DND-41 (cell line): ENCODE measurements around the gene AP2A2.

Experiments used
- EZH2 ChIP-seq: IDR thresholded peaks from 3 replicates; pipeline ENCODE4 v1.6.1; 2012; ENCODE audit warnings: borderline replicate concordance, low read depth, mild to moderate bottlenecking, moderate library complexity, low read length, inconsistent platforms; ENCODE audit not compliant: severe bottlenecking
- TF ChIP-seq, protein P1 (sequence below): IDR thresholded peaks from 2 replicates; pipeline ENCODE4 v1.5.1; 2012; ENCODE audit warnings: borderline replicate concordance, low read length, moderate library complexity, mild to moderate bottlenecking; ENCODE audit not compliant: poor library complexity, severe bottlenecking; ENCODE audit errors: extremely low read depth

- TF ChIP-seq EZH2, result no peak
- TF ChIP-seq, protein P1, sequence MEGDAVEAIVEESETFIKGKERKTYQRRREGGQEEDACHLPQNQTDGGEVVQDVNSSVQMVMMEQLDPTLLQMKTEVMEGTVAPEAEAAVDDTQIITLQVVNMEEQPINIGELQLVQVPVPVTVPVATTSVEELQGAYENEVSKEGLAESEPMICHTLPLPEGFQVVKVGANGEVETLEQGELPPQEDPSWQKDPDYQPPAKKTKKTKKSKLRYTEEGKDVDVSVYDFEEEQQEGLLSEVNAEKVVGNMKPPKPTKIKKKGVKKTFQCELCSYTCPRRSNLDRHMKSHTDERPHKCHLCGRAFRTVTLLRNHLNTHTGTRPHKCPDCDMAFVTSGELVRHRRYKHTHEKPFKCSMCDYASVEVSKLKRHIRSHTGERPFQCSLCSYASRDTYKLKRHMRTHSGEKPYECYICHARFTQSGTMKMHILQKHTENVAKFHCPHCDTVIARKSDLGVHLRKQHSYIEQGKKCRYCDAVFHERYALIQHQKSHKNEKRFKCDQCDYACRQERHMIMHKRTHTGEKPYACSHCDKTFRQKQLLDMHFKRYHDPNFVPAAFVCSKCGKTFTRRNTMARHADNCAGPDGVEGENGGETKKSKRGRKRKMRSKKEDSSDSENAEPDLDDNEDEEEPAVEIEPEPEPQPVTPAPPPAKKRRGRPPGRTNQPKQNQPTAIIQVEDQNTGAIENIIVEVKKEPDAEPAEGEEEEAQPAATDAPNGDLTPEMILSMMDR, result no peak
These were observed 85.6 kb downstream of the AP2A2 start for GRCh38 chr11:1011320-1011698.
